ENCODE data around the gene ADD1. TPM values are rescaled to one million over a fixed set of nuclear protein-coding genes. Genes with fewer than 3 reads are reported as not detected.

The ADD1 gene
- total and polyA plus RNA-seq, 2 of the 13 experiments (the other 11 are each of a cell fraction or from before 2014, with no cell fraction given): 73.9 to 122 TPM

DNA sequence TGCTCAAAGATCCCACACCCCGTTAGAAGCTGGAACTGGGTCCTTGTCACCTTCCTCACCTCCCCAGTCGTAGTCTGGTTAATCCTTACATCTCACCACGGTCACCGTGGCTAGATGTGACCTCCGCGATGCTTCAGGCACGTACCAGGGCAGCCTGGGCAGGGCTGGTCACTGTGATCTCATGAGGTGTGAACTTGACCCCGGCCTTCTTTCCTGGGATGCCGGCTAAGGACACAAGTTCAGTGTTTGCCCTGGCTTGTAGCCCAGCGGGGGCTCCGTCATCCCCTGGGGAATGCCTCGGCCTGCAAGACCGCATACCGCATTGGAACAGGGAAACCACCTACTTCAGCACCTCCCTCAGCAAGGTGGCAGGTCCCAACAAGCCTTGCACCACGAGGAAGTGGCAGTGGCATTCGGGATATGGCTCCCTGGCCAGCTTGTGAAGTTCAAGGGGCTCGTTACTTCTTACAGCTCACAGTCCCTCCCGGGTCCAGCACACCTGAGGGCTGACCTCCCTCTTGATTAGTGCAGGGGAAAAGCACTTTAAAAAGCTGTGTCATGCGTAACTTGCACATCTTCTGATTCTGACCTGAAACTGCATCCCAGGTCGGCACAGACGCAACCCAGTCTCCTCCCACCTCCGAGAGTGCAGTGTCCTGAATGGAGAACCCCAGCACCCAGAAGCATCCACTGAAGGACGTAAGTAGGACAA lies 93.7 kb downstream of the ADD1 start (continued):
- TF ChIP-seq ZSCAN21 (CRISPR knock-in tag; IDR thresholded peaks at IDR 0.05; ENCODE audit: borderline replicate concordance): peak; percentile 59; the same call in 1 of the 2 replicates
- TF ChIP-seq HNRNPH1 (optimal IDR thresholded peaks at IDR 0.05; ENCODE audit: low read depth, low read length): no peak
- TF ChIP-seq, protein P1, sequence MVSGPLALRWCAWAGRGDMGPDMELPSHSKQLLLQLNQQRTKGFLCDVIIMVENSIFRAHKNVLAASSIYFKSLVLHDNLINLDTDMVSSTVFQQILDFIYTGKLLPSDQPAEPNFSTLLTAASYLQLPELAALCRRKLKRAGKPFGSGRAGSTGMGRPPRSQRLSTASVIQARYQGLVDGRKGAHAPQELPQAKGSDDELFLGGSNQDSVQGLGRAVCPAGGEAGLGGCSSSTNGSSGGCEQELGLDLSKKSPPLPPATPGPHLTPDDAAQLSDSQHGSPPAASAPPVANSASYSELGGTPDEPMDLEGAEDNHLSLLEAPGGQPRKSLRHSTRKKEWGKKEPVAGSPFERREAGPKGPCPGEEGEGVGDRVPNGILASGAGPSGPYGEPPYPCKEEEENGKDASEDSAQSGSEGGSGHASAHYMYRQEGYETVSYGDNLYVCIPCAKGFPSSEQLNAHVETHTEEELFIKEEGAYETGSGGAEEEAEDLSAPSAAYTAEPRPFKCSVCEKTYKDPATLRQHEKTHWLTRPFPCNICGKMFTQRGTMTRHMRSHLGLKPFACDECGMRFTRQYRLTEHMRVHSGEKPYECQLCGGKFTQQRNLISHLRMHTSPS (CRISPR knock-in tag; IDR thresholded peaks at IDR 0.05; ENCODE audit: low read depth): peak; percentile 72; the same call in 1 of the 2 replicates
- 0 out of 2 replicates have a peak, but pooled peaks have one; percentile 33 for TF ChIP-seq RCOR2 (CRISPR knock-in tag; IDR thresholded peaks at IDR 0.05)
- TF ChIP-seq NR1H2 (CRISPR knock-in tag; IDR thresholded peaks at IDR 0.05; ENCODE audit: borderline replicate concordance, low read depth): peak; percentile 88
- TF ChIP-seq PAWR (CRISPR knock-in tag; IDR thresholded peaks at IDR 0.05; ENCODE audit: borderline replicate concordance): no peak
- no peak for TF ChIP-seq USF2 (IDR thresholded peaks at IDR 0.05; ENCODE audit: low read depth, low read length)
- no peak for TF ChIP-seq USF2 (CRISPR knock-in tag; IDR thresholded peaks at IDR 0.05; ENCODE audit: borderline replicate concordance)
- TF ChIP-seq ZNF792 (CRISPR knock-in tag; IDR thresholded peaks at IDR 0.05): peak; percentile 45; the same call in 1 of the 2 replicates
- TF ChIP-seq, protein P2, sequence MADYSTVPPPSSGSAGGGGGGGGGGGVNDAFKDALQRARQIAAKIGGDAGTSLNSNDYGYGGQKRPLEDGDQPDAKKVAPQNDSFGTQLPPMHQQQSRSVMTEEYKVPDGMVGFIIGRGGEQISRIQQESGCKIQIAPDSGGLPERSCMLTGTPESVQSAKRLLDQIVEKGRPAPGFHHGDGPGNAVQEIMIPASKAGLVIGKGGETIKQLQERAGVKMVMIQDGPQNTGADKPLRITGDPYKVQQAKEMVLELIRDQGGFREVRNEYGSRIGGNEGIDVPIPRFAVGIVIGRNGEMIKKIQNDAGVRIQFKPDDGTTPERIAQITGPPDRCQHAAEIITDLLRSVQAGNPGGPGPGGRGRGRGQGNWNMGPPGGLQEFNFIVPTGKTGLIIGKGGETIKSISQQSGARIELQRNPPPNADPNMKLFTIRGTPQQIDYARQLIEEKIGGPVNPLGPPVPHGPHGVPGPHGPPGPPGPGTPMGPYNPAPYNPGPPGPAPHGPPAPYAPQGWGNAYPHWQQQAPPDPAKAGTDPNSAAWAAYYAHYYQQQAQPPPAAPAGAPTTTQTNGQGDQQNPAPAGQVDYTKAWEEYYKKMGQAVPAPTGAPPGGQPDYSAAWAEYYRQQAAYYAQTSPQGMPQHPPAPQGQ (CRISPR knock-in tag; IDR thresholded peaks at IDR 0.05; ENCODE audit: borderline replicate concordance): no peak
- no peak for TF ChIP-seq ZNF557 (CRISPR knock-in tag; IDR thresholded peaks at IDR 0.05)
- peak; percentile 69 for TF ChIP-seq XRCC5 (optimal IDR thresholded peaks at IDR 0.05; ENCODE audit: low read length)
- no peak for TF ChIP-seq TCF12 (IDR thresholded peaks at IDR 0.05)
- no peak for TF ChIP-seq TCF12 (CRISPR knock-in tag; IDR thresholded peaks at IDR 0.05)
- 0 out of 2 replicates have a peak, but pooled peaks have one; percentile 34 for TF ChIP-seq ZNF790 (CRISPR knock-in tag; IDR thresholded peaks at IDR 0.05; ENCODE audit: borderline replicate concordance)
- peak; percentile 91 for TF ChIP-seq JUN (CRISPR knock-in tag; IDR thresholded peaks at IDR 0.05)
- TF ChIP-seq ZNF678 (CRISPR knock-in tag; IDR thresholded peaks at IDR 0.05): no peak
- TF ChIP-seq, protein P3, sequence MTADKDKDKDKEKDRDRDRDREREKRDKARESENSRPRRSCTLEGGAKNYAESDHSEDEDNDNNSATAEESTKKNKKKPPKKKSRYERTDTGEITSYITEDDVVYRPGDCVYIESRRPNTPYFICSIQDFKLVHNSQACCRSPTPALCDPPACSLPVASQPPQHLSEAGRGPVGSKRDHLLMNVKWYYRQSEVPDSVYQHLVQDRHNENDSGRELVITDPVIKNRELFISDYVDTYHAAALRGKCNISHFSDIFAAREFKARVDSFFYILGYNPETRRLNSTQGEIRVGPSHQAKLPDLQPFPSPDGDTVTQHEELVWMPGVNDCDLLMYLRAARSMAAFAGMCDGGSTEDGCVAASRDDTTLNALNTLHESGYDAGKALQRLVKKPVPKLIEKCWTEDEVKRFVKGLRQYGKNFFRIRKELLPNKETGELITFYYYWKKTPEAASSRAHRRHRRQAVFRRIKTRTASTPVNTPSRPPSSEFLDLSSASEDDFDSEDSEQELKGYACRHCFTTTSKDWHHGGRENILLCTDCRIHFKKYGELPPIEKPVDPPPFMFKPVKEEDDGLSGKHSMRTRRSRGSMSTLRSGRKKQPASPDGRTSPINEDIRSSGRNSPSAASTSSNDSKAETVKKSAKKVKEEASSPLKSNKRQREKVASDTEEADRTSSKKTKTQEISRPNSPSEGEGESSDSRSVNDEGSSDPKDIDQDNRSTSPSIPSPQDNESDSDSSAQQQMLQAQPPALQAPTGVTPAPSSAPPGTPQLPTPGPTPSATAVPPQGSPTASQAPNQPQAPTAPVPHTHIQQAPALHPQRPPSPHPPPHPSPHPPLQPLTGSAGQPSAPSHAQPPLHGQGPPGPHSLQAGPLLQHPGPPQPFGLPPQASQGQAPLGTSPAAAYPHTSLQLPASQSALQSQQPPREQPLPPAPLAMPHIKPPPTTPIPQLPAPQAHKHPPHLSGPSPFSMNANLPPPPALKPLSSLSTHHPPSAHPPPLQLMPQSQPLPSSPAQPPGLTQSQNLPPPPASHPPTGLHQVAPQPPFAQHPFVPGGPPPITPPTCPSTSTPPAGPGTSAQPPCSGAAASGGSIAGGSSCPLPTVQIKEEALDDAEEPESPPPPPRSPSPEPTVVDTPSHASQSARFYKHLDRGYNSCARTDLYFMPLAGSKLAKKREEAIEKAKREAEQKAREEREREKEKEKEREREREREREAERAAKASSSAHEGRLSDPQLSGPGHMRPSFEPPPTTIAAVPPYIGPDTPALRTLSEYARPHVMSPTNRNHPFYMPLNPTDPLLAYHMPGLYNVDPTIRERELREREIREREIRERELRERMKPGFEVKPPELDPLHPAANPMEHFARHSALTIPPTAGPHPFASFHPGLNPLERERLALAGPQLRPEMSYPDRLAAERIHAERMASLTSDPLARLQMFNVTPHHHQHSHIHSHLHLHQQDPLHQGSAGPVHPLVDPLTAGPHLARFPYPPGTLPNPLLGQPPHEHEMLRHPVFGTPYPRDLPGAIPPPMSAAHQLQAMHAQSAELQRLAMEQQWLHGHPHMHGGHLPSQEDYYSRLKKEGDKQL (CRISPR knock-in tag; IDR thresholded peaks at IDR 0.05; ENCODE audit: low read depth): peak; percentile 78; the same call in 1 of the 2 replicates
